GM13977 (cell line): ENCODE measurements around the gene WNT3.
A peak's percentile ranks its signal among the peaks of the same experiment; 100 is the strongest.

ENCODE experiments used
- DNase-seq: peaks from one replicate; pipeline ENCODE4 v3.0.0; 2012; ENCODE audit warnings: low spot score
- in situ Hi-C: fragments of 300-500 bp; cut with MboI; formaldehyde crosslinking; loops from one replicate; pipeline ENCODE4 v1.12.0; 2022; ENCODE audit warnings: low sequenced_read_pairs, low pct_unique_long_range_greater_than_20kb, mixed read lengths, inconsistent platforms; ENCODE audit not compliant: unreplicated experiment
- TF ChIP-seq, protein P1 (sequence below): IDR thresholded peaks from 2 replicates; pipeline ENCODE4 v1.5.1; 2012; ENCODE audit warnings: mild to moderate bottlenecking, control low read depth; ENCODE audit not compliant: insufficient read depth; ENCODE audit errors: extremely low read depth, missing control alignments

WNT3 gene

DNA sequence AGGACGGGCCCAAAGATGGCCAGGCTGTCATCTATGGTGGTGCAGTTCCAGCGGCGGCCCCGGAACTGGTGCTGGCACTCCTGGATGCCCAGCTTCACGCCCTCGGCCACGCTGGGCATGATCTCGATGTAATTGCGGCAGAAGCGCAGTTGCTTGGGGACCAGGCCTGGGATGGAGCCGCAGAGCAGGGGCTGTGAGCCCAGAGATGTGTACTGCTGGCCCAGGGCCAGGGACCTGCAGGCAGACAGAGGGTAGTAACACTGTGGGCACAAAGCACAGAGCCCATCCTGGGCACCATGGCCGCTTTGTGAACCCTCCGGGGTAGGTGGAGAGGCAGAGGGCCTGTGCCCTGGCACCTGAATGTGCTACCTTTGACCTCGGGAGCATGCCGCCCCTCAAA is 44.8 kb downstream of the WNT3 start:
- TF ChIP-seq, protein P1, sequence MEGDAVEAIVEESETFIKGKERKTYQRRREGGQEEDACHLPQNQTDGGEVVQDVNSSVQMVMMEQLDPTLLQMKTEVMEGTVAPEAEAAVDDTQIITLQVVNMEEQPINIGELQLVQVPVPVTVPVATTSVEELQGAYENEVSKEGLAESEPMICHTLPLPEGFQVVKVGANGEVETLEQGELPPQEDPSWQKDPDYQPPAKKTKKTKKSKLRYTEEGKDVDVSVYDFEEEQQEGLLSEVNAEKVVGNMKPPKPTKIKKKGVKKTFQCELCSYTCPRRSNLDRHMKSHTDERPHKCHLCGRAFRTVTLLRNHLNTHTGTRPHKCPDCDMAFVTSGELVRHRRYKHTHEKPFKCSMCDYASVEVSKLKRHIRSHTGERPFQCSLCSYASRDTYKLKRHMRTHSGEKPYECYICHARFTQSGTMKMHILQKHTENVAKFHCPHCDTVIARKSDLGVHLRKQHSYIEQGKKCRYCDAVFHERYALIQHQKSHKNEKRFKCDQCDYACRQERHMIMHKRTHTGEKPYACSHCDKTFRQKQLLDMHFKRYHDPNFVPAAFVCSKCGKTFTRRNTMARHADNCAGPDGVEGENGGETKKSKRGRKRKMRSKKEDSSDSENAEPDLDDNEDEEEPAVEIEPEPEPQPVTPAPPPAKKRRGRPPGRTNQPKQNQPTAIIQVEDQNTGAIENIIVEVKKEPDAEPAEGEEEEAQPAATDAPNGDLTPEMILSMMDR = no peak
- no peak for DNase-seq
- in situ Hi-C loops = no loop called here

DNA sequence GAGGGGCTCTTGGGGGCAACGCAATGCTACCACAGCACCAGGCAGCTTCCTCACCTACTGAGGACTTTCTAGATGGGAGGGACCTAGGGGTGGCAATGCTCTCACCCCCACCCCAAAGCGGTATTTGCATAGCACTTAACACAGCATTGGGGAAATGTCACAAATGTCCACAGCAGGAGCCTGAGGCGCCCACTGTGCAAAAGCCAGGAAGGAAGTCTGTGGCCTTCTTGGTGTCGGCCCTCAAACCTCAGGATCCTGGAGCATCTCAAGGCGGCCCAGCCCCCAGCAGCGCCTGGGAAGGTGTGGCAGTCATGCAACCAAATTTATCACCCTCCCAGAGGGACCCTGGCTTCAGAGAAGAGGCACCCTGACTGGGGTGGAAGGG is 45.3 kb downstream of the WNT3 start:
- in situ Hi-C loops = no loop called here
- TF ChIP-seq, protein P1 = no peak
- DNase-seq = peak; percentile 17

DNA sequence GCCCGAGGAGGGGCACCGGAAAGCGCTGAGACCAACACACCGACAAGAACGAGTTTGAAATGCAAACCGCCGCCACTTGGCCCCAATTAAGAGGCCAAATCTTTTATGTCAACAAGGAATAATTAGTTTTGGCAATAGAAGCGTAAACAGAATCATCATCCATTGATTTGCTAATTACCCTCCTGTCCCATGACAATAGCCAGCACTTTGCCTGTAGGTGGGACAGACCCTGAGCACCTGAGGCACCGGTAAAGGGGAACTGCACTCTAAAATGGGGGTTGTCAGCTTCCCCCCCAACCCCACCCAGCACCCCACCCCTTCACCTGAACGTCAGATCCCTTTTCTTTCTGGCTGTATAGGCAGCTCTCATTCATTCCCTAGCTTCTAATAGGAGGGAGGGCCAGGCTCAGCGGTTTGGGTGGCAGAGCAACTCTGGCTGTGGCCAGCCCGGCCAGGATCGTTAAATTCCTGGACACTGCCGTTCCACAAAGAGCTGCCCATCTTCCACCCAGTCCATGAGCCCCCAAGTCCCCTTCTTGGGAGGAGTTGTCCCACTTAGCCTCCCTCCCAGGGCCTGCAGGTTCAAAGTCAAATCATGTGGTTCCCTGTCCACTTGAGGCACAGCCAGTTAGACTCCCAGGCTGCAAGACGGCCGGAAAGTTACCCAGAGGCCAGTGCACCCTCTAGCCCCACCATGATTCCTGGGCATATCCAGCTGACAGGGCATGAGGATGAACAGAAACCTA is 45.8 kb downstream of the WNT3 start:
- peak; percentile 28 for DNase-seq
- in situ Hi-C loops = no loop called here
- TF ChIP-seq, protein P1 = no peak

DNA sequence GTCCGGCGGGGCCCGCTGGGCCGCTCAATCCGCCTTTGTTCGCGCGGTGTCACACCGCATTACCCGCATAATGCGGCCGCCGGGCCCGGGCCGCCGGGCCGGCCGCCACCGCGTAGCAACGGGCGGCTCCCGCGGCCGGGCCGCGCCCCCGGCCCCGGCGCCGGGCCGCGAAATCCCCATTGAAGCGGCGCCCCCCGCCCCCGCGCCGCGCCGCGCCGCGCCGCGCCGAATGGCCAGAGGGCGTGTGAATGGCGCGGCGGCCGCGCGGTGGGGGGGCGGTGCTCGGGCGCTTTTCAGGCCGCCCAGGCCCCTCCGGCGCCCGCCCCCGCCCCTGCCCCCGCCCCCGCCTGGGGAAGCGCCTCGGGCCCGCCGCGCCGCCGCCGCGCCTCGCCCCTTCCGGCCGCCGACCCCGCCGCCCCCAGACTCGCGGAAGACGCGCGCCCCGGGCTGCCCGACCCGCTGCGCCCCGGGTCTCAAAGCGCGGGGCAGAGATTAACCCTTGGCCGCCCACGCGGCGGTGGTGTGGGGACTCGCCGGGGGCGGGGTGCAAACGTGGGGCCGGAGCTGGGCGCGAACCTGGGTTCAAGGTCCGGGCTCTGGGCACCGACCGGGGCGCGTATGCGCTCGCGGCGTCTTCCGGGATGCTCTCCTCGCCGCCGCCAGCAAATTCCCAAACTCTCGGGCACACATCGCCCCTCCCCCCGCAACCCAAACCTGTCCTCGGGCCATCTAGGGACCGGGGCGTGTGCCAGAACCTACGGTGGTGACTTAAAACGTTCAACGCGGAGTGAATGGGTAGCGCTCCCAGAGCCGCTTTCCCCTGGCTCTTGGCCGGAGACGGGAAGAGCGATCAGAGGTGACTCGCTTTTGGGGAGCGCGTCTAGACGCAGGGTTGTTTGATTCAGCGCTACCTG is 46.7 kb downstream of the WNT3 start:
- peak; percentile 68 for DNase-seq
- in situ Hi-C loops = no loop called here

DNA sequence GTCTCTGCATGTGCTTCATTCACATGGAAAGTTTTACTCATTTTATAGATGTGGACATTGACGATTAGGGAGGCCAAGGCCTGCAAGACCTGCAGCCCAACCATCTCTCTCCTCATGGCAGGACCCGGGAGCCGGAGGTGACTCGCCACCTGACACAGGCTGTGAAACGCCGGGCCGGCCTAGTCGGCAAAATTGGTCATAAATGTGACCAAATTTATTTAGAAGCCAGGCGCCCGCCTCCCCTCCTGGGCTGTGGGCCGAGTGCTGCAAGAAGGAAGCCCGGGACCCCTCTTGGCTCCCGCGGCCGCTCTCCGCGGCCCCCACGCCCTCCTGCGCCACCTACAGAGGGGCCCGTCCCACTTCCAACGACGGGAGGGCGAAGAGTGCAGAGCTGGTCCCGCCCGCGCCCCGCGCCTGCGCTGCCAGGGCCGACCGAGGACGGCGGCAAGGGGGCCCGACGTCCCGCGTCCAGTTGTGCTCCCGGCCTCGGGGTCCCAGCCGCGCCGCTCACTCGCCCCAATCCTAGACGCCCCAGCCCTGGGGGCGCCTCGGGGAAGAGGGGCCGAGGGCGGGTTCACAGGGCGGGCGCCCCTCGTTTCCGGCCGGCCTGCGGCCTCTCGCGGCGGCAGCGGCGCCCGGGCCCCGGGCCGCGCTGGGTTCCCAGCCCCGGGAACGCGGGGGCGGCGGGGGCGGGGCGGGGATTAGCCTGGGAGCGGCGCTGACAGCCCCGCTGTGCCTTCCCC is 47.5 kb downstream of the WNT3 start:
- in situ Hi-C loops = no loop called here
- TF ChIP-seq, protein P1 = no peak
- peak; percentile 62 for DNase-seq

More for the DNA sequence above, 46.7 kb downstream of the WNT3 start:
- TF ChIP-seq, protein P1 = no peak

DNA sequence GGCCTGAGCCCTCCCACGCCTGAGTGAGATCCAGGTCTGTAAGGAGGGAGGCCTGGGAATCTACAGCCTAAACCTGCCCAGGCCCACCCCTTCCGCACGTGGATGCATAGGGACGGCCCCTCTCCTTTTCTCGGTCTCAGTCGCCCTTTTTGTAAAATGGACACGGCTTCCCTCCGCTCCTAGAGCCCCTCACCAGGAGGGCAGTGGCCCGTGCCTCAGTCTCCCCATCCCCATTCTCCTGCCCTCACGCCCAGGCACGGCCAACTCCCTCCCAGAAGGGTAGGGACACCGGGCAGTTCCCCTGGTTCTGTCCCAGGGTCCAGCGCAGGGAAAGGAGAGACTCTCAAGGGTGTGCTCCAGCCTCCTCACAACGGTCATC is 48.1 kb downstream of the WNT3 start:
- TF ChIP-seq, protein P1 = no peak
- in situ Hi-C loops = no loop called here
- no peak for DNase-seq
